HUES64 (cell line): ENCODE results near the gene NPAS2.

Source experiments
- H3K27ac ChIP-seq: 2 replicates; pipeline ENCODE4 v1.7.0; 2013; ENCODE audit warnings: low read depth, low read length, inconsistent platforms
- H3K27me3 ChIP-seq: 2 replicates; pipeline ENCODE4 v1.6.1; 2013; ENCODE audit warnings: mild to moderate bottlenecking, low read length; ENCODE audit not compliant: insufficient read depth
- H3K36me3 ChIP-seq: 2 replicates; pipeline ENCODE4 v1.6.1; 2013; ENCODE audit warnings: mild to moderate bottlenecking, low read length; ENCODE audit not compliant: insufficient read depth
- H3K4me1 ChIP-seq: 2 replicates; pipeline ENCODE4 v1.6.1; 2013; ENCODE audit warnings: mild to moderate bottlenecking, low read length, moderate library complexity; ENCODE audit not compliant: insufficient read depth
- H3K4me3 ChIP-seq: 2 replicates; pipeline ENCODE4 v1.5.1; 2013; ENCODE audit warnings: mild to moderate bottlenecking, low read length, moderate library complexity
- H3K9ac ChIP-seq: 2 replicates; pipeline ENCODE4 v1.6.1; 2013; ENCODE audit warnings: mild to moderate bottlenecking, low read depth, low read length
- H3K9me3 ChIP-seq: 2 replicates; pipeline ENCODE4 v1.6.1; 2013; ENCODE audit warnings: low read depth, low read length; ENCODE audit not compliant: insufficient read depth
- WGBS: fragments of 150-250, 120-280 bp; methylation state at CpG from one replicate; pipeline ENCODE4 v1.1.7; 2013; ENCODE audit warnings: missing lambda C conversion rate; 5-methylcytosine and 5-hydroxymethylcytosine counted together

NPAS2 gene

DNA sequence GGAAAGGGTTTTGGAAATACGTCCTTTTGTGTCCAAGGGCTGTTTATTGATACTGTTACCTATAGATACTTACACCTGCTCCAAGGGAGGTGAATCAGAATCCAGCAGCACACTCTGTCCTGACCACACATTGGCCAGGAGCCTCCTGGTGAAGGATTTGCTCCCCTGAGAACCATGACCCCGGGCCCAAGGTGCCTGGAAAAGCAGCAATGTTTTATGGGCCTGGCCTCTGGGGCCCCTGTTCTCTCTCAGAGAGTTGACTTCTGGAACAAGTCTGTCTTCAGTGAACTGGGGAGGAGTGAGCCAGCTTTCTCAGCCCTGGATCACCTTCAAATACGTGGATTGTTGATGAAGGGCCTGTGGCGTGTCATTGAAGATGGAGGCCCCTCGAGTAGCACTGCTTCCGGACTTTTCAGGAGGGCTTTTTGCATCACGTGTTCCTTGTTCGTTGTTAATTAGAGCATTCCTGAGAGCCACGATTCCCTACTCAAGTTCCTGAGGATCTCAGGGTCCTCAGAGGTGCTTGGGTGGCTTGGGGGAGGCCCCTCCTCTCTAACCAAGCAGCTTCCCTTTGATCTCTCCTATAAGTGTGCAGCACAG lies 103.6 kb downstream of the NPAS2 start:
- Histone ChIP-seq H3K27me3 (no peaks in the 10 kb centered on the region), H3K9me3 (no peaks in the 10 kb centered on the region), H3K4me1 (no peaks in the 10 kb centered on the region), H3K27ac (no peak overlapping the region), H3K4me3 (no peak overlapping the region), H3K9ac (no peak overlapping the region), H3K36me3 (no peaks in the 10 kb centered on the region)
- WGBS: 95% methylated on average over 9 of the region's 9 CpGs

DNA sequence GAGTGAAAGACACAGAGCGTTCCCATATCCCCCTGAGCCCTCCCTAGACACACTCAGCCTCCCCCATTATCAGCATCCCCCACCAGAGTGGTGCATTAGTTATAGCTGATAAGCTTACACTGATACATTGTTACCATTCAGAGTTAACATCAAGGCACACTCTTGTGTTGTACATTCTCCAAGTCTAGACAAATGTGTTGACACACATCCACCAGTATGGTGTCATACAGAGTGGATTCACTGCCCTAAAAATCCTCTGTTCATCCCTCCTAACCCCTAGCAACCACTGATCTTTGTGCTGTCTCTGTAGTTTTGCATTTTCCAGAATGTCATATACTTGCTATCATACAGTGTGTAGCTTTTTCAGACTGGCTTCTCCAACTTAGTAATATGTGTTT lies 104.2 kb downstream of the NPAS2 start:
- Histone ChIP-seq H3K27ac (no peak overlapping the region), H3K9ac (no peak overlapping the region), H3K36me3 (no peaks in the 10 kb centered on the region), H3K9me3 (no peaks in the 10 kb centered on the region), H3K4me3 (no peak overlapping the region), H3K4me1 (no peaks in the 10 kb centered on the region), H3K27me3 (no peaks in the 10 kb centered on the region)
- 100% methylated on average over 1 of the region's 1 CpG for WGBS

DNA sequence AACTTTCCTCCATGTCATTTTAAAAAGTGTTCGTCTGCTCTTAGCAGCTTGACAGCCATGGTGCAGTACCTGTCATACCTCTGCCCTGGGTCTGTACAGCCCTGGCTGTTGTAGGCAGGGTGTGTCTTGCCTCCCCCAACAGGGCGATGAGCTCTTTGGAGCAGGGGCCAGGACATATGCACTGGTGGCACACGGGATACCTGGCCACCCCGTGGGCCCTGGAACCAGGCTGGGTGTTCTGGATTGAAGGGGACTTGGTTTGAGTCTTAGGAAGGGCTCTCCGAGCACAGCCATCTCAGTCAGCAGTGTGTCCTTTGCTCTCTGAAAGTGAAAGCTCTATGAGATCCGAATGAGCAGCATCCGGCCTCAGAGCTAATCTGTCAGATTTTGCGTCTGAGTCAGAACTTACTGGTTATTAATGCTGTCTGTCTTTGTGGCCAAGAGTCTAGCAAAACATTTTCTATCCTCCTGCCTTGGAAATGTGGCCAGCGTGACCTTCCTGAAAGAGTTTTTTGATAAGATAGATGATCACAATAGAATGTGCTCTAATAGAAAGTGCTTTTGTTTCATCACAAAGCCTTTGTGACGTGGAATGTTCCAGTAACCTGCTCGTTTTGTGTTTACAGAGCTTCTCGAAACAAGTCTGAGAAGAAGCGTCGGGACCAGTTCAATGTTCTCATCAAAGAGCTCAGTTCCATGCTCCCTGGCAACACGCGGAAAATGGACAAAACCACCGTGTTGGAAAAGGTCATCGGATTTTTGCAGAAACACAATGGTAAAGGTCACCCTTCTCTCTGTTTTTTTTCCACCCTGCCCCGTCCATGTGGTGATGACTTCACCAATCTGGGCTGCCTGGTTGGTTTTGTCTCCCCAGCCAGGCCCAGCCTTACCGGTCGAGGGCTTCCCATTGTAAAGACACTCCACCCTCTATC lies 104.8 kb downstream of the NPAS2 start:
- H3K4me3 ChIP-seq: no peak overlapping the region

DNA sequence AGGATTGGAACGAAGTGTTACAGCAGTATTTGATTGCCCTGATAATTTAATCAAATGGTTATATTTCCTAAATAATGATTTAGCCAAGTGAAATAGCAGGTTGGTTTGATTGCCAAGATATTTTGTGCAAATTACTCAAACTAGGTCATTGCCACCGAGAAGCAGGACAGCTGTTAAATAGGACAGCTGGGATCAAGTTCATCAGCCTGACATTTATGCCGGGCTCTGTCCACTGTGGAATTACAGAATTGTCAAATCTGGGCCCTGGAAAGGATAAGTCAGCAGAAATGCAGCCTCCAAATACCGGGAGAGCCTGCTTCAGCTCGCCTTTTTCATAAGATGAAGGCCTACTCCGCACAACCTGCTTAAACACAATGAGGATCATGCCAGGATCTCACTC lies 108.3 kb downstream of the NPAS2 start:
- no peaks in the 10 kb centered on the region for H3K36me3 ChIP-seq
- no peak overlapping the region for H3K9ac ChIP-seq
- H3K9me3 ChIP-seq: no peaks in the 10 kb centered on the region
- H3K4me1 ChIP-seq: no peaks in the 10 kb centered on the region
- WGBS: 94% methylated on average over 6 of the region's 6 CpGs
- H3K27me3 ChIP-seq: no peaks in the 10 kb centered on the region
- no peak overlapping the region for H3K27ac ChIP-seq
- no peak overlapping the region for H3K4me3 ChIP-seq

More for the DNA sequence above, 104.8 kb downstream of the NPAS2 start:
- no peak overlapping the region for H3K27ac ChIP-seq
- H3K9me3 ChIP-seq: no peaks in the 10 kb centered on the region
- H3K36me3 ChIP-seq: no peaks in the 10 kb centered on the region
- H3K9ac ChIP-seq: no peak overlapping the region
- H3K27me3 ChIP-seq: no peaks in the 10 kb centered on the region
- WGBS: 88% methylated on average over 21 of the region's 21 CpGs
- no peaks in the 10 kb centered on the region for H3K4me1 ChIP-seq

DNA sequence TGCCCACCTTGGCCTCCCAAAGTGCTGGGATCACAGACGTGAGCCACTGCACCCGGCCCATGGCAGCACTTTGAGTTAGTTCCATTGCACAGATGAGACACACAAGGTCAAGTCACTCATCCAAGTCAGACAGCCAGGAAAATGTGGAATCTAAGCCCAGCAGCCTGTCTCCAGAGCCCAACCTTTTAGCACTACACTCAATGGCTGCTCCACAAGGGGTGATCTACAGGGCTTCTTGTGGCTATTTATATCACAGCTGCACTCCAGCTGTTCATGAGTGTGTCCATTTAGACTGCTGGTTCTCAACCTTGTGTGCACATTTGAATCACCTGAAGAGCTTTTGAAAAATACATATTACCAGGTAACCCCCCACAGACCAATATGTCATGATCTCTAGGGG lies 109.2 kb downstream of the NPAS2 start:
- Histone ChIP-seq H3K4me1 (no peaks in the 10 kb centered on the region), H3K4me3 (no peak overlapping the region), H3K36me3 (no peaks in the 10 kb centered on the region), H3K9ac (no peak overlapping the region), H3K27me3 (no peaks in the 10 kb centered on the region), H3K9me3 (no peaks in the 10 kb centered on the region), H3K27ac (no peak overlapping the region)
- WGBS: 92% methylated on average over 2 of the region's 2 CpGs

DNA sequence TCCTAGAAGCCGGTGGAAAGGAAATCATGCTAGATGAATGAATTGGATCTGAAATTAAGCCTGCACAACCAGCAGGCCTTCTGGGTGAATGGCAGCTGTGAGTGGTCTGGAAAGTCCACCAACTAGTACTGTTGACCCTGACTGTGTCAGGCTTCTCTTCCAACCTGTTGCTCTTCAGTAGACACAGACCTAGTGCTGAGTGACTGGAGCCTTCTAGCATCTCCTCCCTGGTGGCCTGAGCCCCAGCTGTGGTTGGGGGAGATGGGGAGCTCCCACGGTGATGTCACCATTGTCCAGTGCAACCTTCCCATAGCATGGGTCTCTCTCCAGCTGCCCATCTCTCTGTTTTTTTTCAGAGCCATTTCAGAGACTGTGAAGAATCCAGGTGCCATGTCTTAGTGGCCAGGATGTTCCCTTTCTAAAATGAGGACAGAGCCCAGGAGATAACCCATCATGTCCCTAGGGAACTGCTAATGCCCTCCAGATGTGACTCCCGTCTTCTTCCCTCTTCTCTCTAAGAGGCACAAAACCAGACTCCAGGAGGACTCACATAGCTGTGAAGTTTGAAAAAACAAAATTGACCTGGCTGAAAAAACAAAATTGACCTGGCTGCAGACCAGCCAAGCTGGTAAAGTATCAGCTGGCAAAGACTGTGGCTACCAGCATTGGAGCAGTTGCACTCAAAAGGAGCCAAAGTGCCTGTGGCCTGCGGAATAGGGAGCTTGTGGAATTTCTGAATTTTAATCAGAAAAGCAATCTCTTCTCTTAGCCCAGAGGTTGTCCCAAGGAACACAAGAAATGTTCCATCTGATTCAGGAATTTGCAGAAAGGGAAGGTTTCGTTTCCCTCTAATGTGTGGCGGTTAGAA lies 114.8 kb downstream of the NPAS2 start:
- H3K27ac ChIP-seq: no peak overlapping the region
- 96% methylated on average over 6 of the region's 6 CpGs for WGBS
- no peaks in the 10 kb centered on the region for H3K4me1 ChIP-seq
- no peaks in the 10 kb centered on the region for H3K36me3 ChIP-seq
- no peak overlapping the region for H3K4me3 ChIP-seq
- H3K27me3 ChIP-seq: no peaks in the 10 kb centered on the region
- no peak overlapping the region for H3K9ac ChIP-seq
- no peaks in the 10 kb centered on the region for H3K9me3 ChIP-seq

DNA sequence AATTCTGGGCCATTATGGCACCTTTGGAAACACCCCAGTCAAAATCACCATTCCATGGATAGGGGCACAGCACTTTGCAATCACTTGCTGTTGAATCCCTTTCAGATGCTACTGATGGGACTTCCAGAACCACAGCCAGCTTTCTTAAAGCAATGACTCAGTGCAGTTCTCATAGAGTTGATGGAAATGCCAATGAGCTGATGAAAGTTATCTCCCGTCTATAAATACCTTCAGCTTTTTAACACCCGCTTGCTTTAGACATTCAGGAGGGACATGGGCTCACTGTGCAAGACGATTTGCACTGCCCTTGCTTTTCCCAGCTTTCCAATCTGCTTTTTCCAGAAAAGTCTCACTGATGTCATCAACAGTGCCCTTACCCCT lies 115.4 kb downstream of the NPAS2 start:
- Histone ChIP-seq H3K27me3 (no peaks in the 10 kb centered on the region), H3K4me1 (no peaks in the 10 kb centered on the region), H3K9ac (no peak overlapping the region), H3K9me3 (no peaks in the 10 kb centered on the region), H3K4me3 (no peak overlapping the region), H3K36me3 (no peaks in the 10 kb centered on the region), H3K27ac (no peak overlapping the region)
- 88% methylated on average over 3 of the region's 3 CpGs for WGBS

DNA sequence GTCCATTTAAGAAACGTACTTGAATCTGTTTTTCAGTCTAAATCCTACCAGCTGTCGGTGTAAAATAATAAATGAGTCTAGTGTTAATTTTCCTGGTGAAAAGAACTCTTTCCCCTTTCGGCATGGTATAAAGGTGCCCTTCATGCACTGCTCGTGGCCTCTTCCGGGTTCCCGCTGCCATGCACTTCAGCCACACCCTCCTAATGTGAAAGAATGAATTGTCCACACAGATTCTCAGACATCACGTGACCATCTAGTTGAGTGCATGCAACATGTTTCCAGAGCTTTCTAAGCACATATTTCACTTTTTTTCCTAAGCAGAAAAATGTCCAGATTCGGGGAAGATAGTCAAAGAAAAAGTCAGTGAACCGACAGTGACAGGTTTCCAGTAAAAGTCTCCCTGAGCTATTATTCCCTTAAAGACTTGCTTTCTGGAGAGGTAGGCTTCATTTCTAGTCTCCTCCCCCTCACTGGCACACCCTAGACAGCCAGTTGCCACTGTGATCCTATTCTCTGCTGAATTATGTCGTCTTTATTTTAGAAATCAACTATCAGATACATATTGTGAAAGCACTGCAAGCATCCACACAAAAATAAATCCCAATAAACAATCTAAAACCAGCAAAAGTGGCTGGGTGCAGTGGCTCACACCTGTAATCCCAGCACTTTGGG lies 116.3 kb downstream of the NPAS2 start:
- no peak overlapping the region for H3K27ac ChIP-seq
- H3K4me3 ChIP-seq: no peak overlapping the region
- no peak overlapping the region for H3K9ac ChIP-seq
- H3K9me3 ChIP-seq: no peaks in the 10 kb centered on the region
- no peaks in the 10 kb centered on the region for H3K27me3 ChIP-seq
- H3K4me1 ChIP-seq: no peaks in the 10 kb centered on the region
- no peaks in the 10 kb centered on the region for H3K36me3 ChIP-seq
- 95% methylated on average over 10 of the region's 10 CpGs for WGBS

DNA sequence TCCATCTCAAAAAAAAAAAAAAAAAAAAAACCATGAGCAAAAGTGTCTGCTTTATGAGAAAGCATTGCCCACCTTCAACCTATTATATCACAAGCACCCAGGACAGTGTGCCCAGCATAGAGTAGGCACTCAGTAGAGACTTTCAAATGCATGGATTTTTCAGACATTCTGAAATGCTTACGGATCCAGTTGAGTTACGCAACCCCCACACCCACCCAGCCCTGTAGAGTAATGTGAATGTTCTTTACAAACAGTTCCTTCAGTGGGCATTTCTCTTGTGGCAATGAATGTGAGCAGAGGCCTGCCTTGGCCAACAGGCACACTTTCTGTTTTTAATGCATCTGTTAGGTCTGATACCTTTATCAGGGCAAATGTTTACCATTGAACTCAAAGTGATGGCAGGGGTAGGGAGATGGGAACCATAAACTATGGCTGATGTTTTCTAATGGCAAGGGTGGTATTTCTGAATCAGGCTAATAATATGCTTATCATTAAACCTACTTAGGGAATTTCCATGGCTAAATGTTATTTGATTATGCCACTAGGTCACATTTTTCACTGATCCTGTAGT lies 117.1 kb downstream of the NPAS2 start:
- Histone ChIP-seq H3K36me3 (no peaks in the 10 kb centered on the region), H3K27me3 (no peaks in the 10 kb centered on the region), H3K9ac (no peak overlapping the region), H3K27ac (no peak overlapping the region), H3K4me3 (no peak overlapping the region), H3K9me3 (no peaks in the 10 kb centered on the region), H3K4me1 (no peaks in the 10 kb centered on the region)
- WGBS: no CpG with 5 or more reads among the region's 2 CpGs

DNA sequence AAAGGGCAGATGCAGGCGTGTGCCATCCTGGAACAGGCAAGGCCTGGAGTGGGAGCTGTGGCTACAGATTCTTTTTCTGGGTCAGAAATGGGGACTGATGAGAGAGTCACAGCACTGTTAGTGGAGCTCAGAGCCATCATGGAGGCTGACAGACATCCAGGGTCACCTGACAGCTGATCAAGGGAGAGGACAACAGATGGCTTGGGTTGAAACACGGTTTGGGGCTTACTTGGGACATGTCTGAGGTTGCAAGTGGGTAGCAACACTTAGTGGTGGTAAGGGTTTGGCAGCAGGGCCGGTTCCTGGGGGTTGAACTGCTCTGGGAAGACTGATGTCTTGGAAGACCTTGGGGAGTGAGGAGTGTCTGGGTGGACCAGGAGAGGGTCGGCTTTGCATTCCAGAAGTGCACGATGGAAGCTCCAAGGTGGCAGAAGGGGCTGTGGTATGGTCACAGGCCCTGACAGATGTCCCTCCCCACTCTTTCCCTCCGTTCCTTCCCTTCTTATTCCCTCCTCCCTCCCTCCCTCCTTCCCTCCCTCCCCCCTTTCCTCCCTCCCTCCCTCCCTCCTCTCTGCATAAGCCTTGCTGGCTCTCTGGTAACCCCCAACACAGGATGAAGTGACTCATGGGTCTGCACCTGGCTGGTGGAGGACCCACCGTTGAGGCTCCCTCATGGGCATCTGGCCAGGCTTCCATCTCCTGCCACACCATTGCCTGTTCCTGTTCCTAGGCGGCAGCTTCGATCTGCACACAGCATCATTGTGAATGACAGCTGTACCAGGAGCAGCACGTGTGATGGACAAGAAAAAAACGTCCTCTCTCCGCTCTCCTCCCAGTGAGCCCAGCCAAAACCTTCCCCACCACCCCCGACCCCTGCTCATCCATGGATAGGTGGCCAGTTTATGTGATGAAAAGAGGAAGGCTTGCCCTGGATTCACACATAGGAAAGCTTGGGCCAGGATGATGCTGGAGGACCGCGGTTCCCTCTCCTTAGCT lies 118.4 kb downstream of the NPAS2 start:
- Histone ChIP-seq H3K4me1 (no peaks in the 10 kb centered on the region), H3K9me3 (no peaks in the 10 kb centered on the region), H3K4me3 (no peak overlapping the region), H3K36me3 (no peaks in the 10 kb centered on the region), H3K27ac (no peak overlapping the region), H3K27me3 (no peaks in the 10 kb centered on the region), H3K9ac (no peak overlapping the region)
- WGBS: 86% methylated on average over 15 of the region's 15 CpGs
